Activated effector memory CD4-positive, alpha-beta T cell treated with anti-CD3 and anti-CD28 coated beads, Interleukin-2, amount 50 U/mL, for 16 hours (primary cell): ENCODE results near the gene ZNF737.
"Not testable (repeated sequence)": the region's sequence is repeated elsewhere in the genome, so short reads cannot be mapped to it uniquely, and the experiment has no call there.

Source experiments
- DNase-seq: peaks from one replicate; pipeline ENCODE4 v3.0.0-alpha.2; 2020

The ZNF737 gene

DNA sequence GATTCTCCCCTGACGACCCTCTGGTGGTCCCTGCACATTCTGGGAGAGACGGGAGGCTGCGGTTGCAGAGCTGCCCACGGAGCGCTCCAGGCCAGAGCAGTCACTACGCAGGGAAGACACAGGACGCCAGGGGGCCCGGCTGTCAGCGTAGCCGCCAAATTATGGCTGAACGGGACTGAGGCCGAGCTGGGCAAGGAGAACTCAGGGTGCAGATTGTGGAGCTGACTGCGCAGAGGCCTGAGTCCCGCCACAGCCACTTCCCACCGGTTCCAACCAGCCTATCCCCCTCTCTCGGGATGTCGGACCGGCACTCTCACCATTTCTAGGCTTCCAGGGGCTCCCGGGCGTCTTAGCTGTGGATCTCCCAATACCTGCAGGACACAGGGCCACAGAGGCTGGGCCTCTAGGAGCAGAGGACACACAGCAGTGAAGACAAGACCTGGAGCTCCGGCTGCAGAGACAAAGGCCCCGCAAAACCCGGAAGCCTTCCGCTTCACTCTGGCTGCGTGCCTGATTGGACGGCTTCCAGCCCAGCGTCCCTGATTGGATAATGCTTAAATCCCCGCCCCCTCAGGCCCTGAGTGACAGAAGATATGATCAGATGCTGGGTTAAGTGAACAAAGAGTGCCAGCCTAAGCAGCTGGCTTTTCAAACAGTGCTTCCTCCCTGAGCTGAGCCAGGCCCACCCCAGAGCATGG lies at the start of gene ZNF737:
TSS of gene ZNF737 (minus strand) at position 461 of the 698 bp plus-strand sequence. CDS start at position 320, 141 bp downstream.
- DNase-seq: peak; percentile 96

DNA sequence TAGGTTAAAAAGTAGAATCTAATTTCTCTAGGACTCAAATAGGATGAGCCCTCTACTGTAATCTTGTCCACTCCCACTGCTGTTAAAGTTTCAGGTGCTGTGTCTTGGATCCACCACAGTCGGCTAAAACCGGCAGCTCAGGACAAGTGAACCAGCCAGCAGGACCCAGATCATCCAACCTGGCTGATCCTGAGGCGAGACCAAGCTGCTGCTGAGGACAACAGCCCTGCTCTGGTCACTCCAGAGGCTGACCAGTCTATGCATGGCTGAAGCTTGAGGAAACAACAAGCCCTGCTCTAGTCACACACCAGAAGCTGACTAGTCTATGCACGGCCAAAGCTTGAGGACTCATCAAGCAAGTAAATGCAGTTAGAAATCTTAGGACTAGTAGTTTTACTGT lies 49.4 kb upstream of the ZNF737 start:
- not testable (repeated sequence) for DNase-seq

DNA sequence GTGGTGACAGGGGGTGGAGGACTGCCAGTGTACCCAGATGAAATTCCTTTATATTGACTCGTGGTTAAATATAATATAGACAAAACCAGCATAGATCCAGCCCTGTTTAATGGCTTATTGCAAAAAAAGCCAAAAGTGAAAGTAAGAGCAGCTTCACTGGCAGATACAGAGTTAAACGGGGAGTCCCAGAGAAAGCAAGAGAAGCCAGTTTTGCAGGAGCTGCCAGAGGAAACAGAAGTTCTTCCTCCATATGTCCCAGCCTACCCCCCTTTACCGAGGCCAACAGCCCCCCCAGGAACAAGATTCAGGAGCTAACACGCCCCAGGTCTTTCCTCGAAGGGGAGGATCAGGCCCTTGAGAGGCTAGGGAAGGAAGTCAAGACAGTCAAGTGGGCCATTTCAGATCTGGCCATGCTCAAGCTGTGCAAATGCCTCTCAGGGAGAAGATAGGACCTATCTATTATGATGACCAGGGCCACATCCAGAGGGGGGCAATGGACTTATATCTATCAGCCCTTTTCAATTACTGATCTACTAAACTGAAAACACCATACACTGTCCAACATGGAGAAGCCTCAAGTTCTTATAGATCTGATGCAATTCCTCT lies 47.2 kb upstream of the ZNF737 start:
- DNase-seq: no peak

DNA sequence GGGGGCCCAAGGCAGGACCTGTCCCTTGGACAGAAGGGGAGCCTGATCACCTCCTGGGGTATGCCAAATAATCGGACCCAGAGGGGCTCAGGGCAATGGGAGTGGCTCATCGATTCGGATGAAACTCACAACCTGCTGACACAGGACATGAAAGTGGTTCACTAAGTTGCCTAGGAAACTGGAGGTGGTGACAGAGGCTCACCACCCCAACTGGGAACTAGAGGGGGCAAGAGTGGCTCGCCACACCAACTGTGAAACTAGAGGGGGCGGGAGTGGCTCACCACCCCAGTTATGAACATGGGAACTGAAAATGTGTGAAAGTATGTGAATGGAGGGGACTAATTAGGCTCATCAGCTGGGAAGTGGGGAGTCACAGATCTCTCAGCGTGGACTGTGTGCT lies 46.3 kb upstream of the ZNF737 start:
- DNase-seq: no peak

DNA sequence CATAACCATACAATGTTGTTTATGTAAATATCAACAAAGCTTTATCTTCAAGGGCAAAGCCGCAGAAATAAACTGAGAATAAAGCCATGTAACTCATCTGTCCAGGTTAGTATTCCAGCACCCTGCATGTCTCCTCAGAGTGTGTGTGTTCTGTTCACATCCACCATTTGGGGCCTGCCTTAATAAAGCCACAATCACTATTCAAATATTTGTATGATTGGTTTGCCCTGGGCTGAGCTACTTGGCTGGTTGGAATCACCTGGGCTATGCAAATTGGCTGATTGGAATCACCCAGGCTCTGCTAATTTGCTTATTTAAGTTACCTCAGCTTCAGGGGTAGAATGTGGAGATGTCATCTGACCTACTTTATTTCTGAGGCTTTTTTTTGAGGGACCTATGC lies 42.4 kb upstream of the ZNF737 start:
- DNase-seq: no peak

DNA sequence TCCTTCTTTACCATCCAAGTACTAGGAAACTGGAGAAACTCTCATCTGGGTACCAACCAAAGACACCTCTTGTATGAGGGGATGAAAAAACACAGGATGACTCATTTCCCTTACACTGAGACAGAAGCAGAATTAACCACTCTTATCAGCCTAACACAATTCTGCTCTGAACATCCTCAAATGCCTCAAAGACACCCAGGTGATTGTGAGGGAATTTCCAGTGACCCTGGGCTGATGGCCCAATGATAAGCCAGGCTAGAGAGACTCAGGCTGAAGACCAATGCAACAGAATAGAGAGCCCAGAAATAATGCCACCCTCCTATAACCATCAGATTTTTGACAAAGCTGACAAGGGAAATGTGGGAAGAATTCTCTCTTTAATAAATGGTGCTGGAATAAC lies 7.0 kb downstream of the ZNF737 start:
- no peak for DNase-seq

DNA sequence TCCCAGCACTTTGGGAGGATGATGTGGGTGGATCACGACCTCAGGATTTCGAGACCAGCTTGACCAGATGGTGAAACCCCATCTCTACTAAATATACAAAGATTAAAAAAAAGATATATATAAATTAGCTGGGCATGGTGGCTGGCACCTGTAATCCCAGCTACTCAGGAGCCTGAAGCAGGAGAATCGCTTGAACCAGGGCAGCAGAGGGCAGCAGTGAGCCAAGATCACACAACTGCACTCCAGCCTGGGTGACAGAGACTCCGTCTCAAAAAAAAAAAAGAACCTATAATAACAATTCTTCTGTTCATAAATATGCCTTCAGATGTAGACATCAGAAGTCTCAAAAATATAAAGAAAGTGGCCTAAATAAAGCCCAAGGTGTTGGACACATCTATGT lies 7.6 kb downstream of the ZNF737 start:
- no peak for DNase-seq

DNA sequence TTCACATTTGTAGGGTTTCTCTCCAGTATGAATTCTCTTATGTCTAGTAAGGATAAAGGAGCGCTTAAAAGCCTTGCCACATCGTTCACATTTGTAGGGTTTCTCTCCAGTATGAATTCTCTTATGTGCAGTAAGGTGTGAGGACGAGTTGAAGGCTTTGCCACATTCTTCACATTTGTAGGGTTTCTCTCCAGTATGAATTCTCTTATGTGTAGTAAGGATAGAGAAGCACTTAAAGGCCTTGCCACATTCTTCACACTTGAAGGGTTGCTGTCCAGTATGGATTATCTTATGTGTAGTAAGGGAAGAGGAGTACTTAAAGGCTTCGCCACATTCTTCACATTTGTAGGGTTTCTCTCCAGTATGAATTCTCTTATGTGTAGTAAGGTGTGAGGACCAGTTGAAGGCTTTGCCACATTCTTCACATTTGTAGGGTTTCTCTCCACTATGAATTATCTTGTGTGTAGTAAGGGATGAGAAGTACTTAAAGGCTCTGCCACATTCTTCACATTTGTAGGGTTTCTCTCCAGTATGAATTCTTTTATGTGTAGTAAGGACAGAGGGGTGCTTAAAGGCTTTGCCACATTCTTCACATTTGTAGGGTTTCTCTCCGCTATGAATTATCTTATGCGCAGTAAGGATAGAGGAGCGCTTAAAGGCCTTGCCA lies 20.8 kb downstream of the ZNF737 start:
- DNase-seq: not testable (repeated sequence)

DNA sequence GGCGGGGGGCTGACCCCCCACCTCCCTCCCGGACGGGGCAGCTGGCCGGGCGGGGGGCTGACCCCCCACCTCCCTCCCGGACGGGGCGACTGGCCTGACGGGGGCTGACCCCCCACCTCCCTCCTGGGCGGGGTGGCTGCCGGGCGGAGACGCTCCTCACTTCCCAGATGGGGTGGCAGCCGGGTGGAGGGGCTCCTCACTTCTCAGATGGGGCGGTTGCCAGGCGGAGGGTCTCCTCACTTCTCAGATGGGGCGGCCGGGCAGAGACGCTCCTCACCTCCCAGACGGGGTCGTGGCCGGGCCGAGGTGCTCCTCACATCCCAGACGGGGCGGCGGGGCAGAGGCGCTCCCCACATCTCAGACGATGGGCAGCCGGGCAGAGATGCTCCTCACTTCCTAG lies 35.3 kb downstream of the ZNF737 start:
- DNase-seq: not testable (repeated sequence)

DNA sequence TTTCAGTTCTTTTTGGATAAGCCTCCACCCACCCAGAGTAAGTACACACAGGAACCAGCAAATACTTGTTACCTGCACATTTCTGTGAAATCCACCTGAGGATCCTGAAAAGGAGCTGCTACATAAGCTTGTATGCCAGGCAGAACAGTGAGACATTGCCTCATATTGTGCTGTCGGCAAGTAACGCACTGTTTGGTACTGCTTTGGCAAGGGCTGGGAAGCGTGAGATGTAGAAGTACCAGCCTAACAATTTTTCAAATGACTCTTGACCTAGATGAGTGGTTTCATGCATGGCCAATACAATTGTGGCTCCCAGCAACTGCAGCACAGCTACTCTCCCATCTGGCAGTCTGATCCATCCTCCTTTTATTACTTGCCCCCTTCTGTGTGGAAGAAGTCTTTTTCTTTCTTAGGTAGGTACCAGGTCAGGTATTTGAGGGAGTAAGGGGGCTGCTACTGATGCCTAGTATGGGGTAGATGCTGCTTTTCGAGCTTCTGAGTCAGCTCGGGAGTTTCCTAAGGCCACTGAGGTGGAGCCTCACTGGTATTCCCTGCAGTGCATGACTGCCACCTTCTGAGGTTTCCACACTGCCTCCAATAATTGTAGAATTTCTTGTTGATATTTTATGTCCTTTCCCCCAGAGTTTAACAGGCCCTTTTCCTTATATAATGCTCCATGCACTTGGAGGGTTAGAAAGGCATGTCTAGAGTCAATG lies 52.2 kb downstream of the ZNF737 start:
- no peak for DNase-seq

DNA sequence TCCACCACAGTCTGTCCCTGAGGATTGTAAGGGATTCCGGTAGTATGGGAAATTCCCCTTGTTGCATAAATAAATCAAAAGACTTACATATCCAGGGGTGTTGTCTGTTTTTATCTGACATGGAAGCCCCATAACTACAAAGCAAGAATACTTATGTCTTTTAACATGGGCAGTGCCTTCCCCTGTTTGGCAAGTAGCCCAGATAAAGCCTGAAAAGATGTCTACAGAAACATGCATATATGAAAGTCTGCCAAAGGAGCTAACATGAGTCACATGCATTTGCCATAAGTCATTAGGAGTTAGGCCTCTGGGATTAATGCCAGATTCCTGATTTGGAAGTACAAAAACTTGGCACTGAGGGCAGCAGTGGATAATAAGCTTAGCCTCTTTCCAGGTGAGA lies 62.1 kb downstream of the ZNF737 start:
- no peak for DNase-seq
